ENCODE results near the gene COQ6.
A peak's percentile ranks its signal among the peaks of the same experiment; 100 is the strongest.
"Not testable (repeated sequence)": the region's sequence is repeated elsewhere in the genome, so short reads cannot be mapped to it uniquely, and the experiment has no call there.

COQ6 gene

GRCh38 chr14:73949752-73950734 lies at the start of gene COQ6, which contains the start of gene FAM161B:
COQ6 (plus strand) TSS chr14:73950302; CDS start chr14:73950333, 31 bp downstream.
FAM161B (minus strand) TSS chr14:73950094; CDS start chr14:73950026, 68 bp downstream.
- no peaks in the 10 kb centered on the region for H3K9me3 ChIP-seq (ENCODE audit: control insufficient read depth, insufficient read depth, low read depth, low read length)
- H3K4me3 ChIP-seq (ENCODE audit: low read depth, low read length) = peak within 1 kb of the TSS; percentile 76
- peak within 1 kb of the TSS; percentile 62; the same call in 1 of the 2 replicates for H3K27ac ChIP-seq (ENCODE audit: low read depth, low read length)
- H3K9ac ChIP-seq (ENCODE audit: low read length) = peak within 1 kb of the TSS; percentile 77
- H3K4me1 ChIP-seq (ENCODE audit: control insufficient read depth, insufficient read depth, low read length) = no peaks in the 10 kb centered on the region
- H3K27me3 ChIP-seq (ENCODE audit: control insufficient read depth, insufficient read depth, low read length) = no peaks in the 10 kb centered on the region
- H3K36me3 ChIP-seq (ENCODE audit: control insufficient read depth, insufficient read depth, low read length) = peaks cover 10% of the 10 kb centered on the region

- Histone ChIP-seq H3K27me3 (ENCODE audit: control insufficient read depth, insufficient read depth, low read length) (no peaks in the 10 kb centered on the region), H3K36me3 (ENCODE audit: control insufficient read depth, insufficient read depth, low read length) (peaks cover 67% of the 10 kb centered on the region)
Measured at GRCh38 chr14:73903028-73903427, 47.1 kb upstream of the COQ6 start.

GRCh38 chr14:73909681-73910080 lies 40.4 kb upstream of the COQ6 start:
- Histone ChIP-seq H3K9me3 (ENCODE audit: control insufficient read depth, insufficient read depth, low read depth, low read length) (no peaks in the 10 kb centered on the region), H3K27ac (ENCODE audit: low read depth, low read length) (no peak overlapping the region), H3K36me3 (ENCODE audit: control insufficient read depth, insufficient read depth, low read length) (peaks cover 80% of the 10 kb centered on the region), H3K9ac (ENCODE audit: low read length) (no peak overlapping the region), H3K4me3 (ENCODE audit: low read depth, low read length) (no peak overlapping the region), H3K27me3 (ENCODE audit: control insufficient read depth, insufficient read depth, low read length) (no peaks in the 10 kb centered on the region), H3K4me1 (ENCODE audit: control insufficient read depth, insufficient read depth, low read length) (no peaks in the 10 kb centered on the region)

More at GRCh38 chr14:73903028-73903427, 47.1 kb upstream of the COQ6 start:
- no peaks in the 10 kb centered on the region for H3K4me1 ChIP-seq (ENCODE audit: control insufficient read depth, insufficient read depth, low read length)
- H3K4me3 ChIP-seq (ENCODE audit: low read depth, low read length) = no peak overlapping the region
- no peaks in the 10 kb centered on the region for H3K9me3 ChIP-seq (ENCODE audit: control insufficient read depth, insufficient read depth, low read depth, low read length)
- no peak overlapping the region for H3K27ac ChIP-seq (ENCODE audit: low read depth, low read length)
- no peak overlapping the region for H3K9ac ChIP-seq (ENCODE audit: low read length)

GRCh38 chr14:73913256-73913655 lies 36.8 kb upstream of the COQ6 start:
- Histone ChIP-seq H3K9me3 (ENCODE audit: control insufficient read depth, insufficient read depth, low read depth, low read length) (no peaks in the 10 kb centered on the region), H3K9ac (ENCODE audit: low read length) (no peak overlapping the region), H3K27ac (ENCODE audit: low read depth, low read length) (no peak overlapping the region), H3K27me3 (ENCODE audit: control insufficient read depth, insufficient read depth, low read length) (no peaks in the 10 kb centered on the region), H3K4me1 (ENCODE audit: control insufficient read depth, insufficient read depth, low read length) (no peaks in the 10 kb centered on the region), H3K36me3 (ENCODE audit: control insufficient read depth, insufficient read depth, low read length) (peaks cover 62% of the 10 kb centered on the region), H3K4me3 (ENCODE audit: low read depth, low read length) (no peak overlapping the region)

- H3K36me3 ChIP-seq (ENCODE audit: control insufficient read depth, insufficient read depth, low read length) = peaks cover 49% of the 10 kb centered on the region
- no peaks in the 10 kb centered on the region for H3K27me3 ChIP-seq (ENCODE audit: control insufficient read depth, insufficient read depth, low read length)
- no peaks in the 10 kb centered on the region for H3K9me3 ChIP-seq (ENCODE audit: control insufficient read depth, insufficient read depth, low read depth, low read length)
- no peak overlapping the region for H3K27ac ChIP-seq (ENCODE audit: low read depth, low read length)
- no peak overlapping the region for H3K9ac ChIP-seq (ENCODE audit: low read length)
- no peaks in the 10 kb centered on the region for H3K4me1 ChIP-seq (ENCODE audit: control insufficient read depth, insufficient read depth, low read length)
- no peak overlapping the region for H3K4me3 ChIP-seq (ENCODE audit: low read depth, low read length)
Measured at GRCh38 chr14:73916324-73916723, 33.8 kb upstream of the COQ6 start.

- peaks cover 51% of the 10 kb centered on the region for H3K36me3 ChIP-seq (ENCODE audit: control insufficient read depth, insufficient read depth, low read length)
- not testable (repeated sequence) for H3K4me1 ChIP-seq (ENCODE audit: control insufficient read depth, insufficient read depth, low read length); H3K9me3 ChIP-seq (ENCODE audit: control insufficient read depth, insufficient read depth, low read depth, low read length); H3K9ac ChIP-seq (ENCODE audit: low read length); H3K27me3 ChIP-seq (ENCODE audit: control insufficient read depth, insufficient read depth, low read length); H3K27ac ChIP-seq (ENCODE audit: low read depth, low read length); H3K4me3 ChIP-seq (ENCODE audit: low read depth, low read length)
Measured at GRCh38 chr14:73919457-73919856, 30.6 kb upstream of the COQ6 start.

GRCh38 chr14:73924337-73924736 lies 25.8 kb upstream of the COQ6 start:
- Histone ChIP-seq H3K36me3 (ENCODE audit: control insufficient read depth, insufficient read depth, low read length) (peaks cover 69% of the 10 kb centered on the region), H3K27me3 (ENCODE audit: control insufficient read depth, insufficient read depth, low read length) (no peaks in the 10 kb centered on the region), H3K27ac (ENCODE audit: low read depth, low read length) (no peak overlapping the region), H3K4me1 (ENCODE audit: control insufficient read depth, insufficient read depth, low read length) (no peaks in the 10 kb centered on the region), H3K9me3 (ENCODE audit: control insufficient read depth, insufficient read depth, low read depth, low read length) (no peaks in the 10 kb centered on the region), H3K4me3 (ENCODE audit: low read depth, low read length) (no peak overlapping the region), H3K9ac (ENCODE audit: low read length) (no peak overlapping the region)

- no peak overlapping the region for H3K27ac ChIP-seq (ENCODE audit: low read depth, low read length)
- no peak overlapping the region for H3K4me3 ChIP-seq (ENCODE audit: low read depth, low read length)
- no peak overlapping the region for H3K9ac ChIP-seq (ENCODE audit: low read length)
- H3K27me3 ChIP-seq (ENCODE audit: control insufficient read depth, insufficient read depth, low read length) = no peaks in the 10 kb centered on the region
- no peaks in the 10 kb centered on the region for H3K9me3 ChIP-seq (ENCODE audit: control insufficient read depth, insufficient read depth, low read depth, low read length)
- peaks cover 28% of the 10 kb centered on the region for H3K36me3 ChIP-seq (ENCODE audit: control insufficient read depth, insufficient read depth, low read length)
- no peaks in the 10 kb centered on the region for H3K4me1 ChIP-seq (ENCODE audit: control insufficient read depth, insufficient read depth, low read length)
Measured at GRCh38 chr14:73935666-73936065, 14.4 kb upstream of the COQ6 start.

- Histone ChIP-seq H3K27ac (ENCODE audit: low read depth, low read length) (no peak overlapping the region), H3K9ac (ENCODE audit: low read length) (no peak overlapping the region), H3K9me3 (ENCODE audit: control insufficient read depth, insufficient read depth, low read depth, low read length) (no peaks in the 10 kb centered on the region), H3K4me3 (ENCODE audit: low read depth, low read length) (no peak overlapping the region), H3K4me1 (ENCODE audit: control insufficient read depth, insufficient read depth, low read length) (no peaks in the 10 kb centered on the region), H3K36me3 (ENCODE audit: control insufficient read depth, insufficient read depth, low read length) (peaks cover 21% of the 10 kb centered on the region), H3K27me3 (ENCODE audit: control insufficient read depth, insufficient read depth, low read length) (no peaks in the 10 kb centered on the region)
Measured at GRCh38 chr14:73936548-73936947, 13.6 kb upstream of the COQ6 start.

GRCh38 chr14:73937012-73937411 lies 13.1 kb upstream of the COQ6 start:
- H3K27me3 ChIP-seq (ENCODE audit: control insufficient read depth, insufficient read depth, low read length) = no peaks in the 10 kb centered on the region
- H3K9ac ChIP-seq (ENCODE audit: low read length) = no peak overlapping the region
- H3K4me1 ChIP-seq (ENCODE audit: control insufficient read depth, insufficient read depth, low read length) = no peaks in the 10 kb centered on the region
- no peaks in the 10 kb centered on the region for H3K9me3 ChIP-seq (ENCODE audit: control insufficient read depth, insufficient read depth, low read depth, low read length)
- H3K27ac ChIP-seq (ENCODE audit: low read depth, low read length) = no peak overlapping the region
- H3K36me3 ChIP-seq (ENCODE audit: control insufficient read depth, insufficient read depth, low read length) = peaks cover 16% of the 10 kb centered on the region
- no peak overlapping the region for H3K4me3 ChIP-seq (ENCODE audit: low read depth, low read length)

- Histone ChIP-seq H3K27me3 (ENCODE audit: control insufficient read depth, insufficient read depth, low read length) (no peaks in the 10 kb centered on the region), H3K36me3 (ENCODE audit: control insufficient read depth, insufficient read depth, low read length) (no peaks in the 10 kb centered on the region), H3K4me3 (ENCODE audit: low read depth, low read length) (no peak overlapping the region), H3K9ac (ENCODE audit: low read length) (no peak overlapping the region), H3K9me3 (ENCODE audit: control insufficient read depth, insufficient read depth, low read depth, low read length) (no peaks in the 10 kb centered on the region), H3K4me1 (ENCODE audit: control insufficient read depth, insufficient read depth, low read length) (no peaks in the 10 kb centered on the region), H3K27ac (ENCODE audit: low read depth, low read length) (no peak overlapping the region)
Measured at GRCh38 chr14:73942180-73942579, 7.9 kb upstream of the COQ6 start.

Data from HUES6 (cell line).